NCI-H146 treated with DMSO at 0.1 percent for 48 hours (cell line): ENCODE data around the gene PTCH2.
"Not testable (repeated sequence)": the region's sequence is repeated elsewhere in the genome, so short reads cannot be mapped to it uniquely, and the experiment has no call there.

Experiments
- DNase-seq: peaks from one replicate; lab custom pipeline; 2025; ENCODE audit not compliant: unreplicated experiment; lab: John Stamatoyannopoulos, UW

The PTCH2 gene

GRCh38 chr1:44846985-44847384 is 3.9 kb upstream of the PTCH2 start:
- no peak for DNase-seq

- no peak for DNase-seq
Observed at GRCh38 chr1:44842486-44842861, 579 bp downstream of the PTCH2 start.

- no peak for DNase-seq
Observed at GRCh38 chr1:44839576-44839975, 3.5 kb downstream of the PTCH2 start.

GRCh38 chr1:44838294-44838693 is 4.8 kb downstream of the PTCH2 start:
- DNase-seq = not testable (repeated sequence)

GRCh38 chr1:44835738-44836675 is 7.0 kb downstream of the PTCH2 start:
- peak; percentile 21 for DNase-seq

GRCh38 chr1:44834328-44834727 is 8.7 kb downstream of the PTCH2 start:
- DNase-seq = no peak

- DNase-seq = no peak
Observed at GRCh38 chr1:44832056-44832705, 10.9 kb downstream of the PTCH2 start.

- DNase-seq = no peak
Observed at GRCh38 chr1:44831516-44831915, 11.5 kb downstream of the PTCH2 start.

GRCh38 chr1:44830900-44831304 is 12.2 kb downstream of the PTCH2 start:
- no peak for DNase-seq

GRCh38 chr1:44829506-44830384 is 13.3 kb downstream of the PTCH2 start:
- no peak for DNase-seq

- no peak for DNase-seq
Observed at GRCh38 chr1:44828841-44829440, 14.1 kb downstream of the PTCH2 start.

- no peak for DNase-seq
Observed at GRCh38 chr1:44828003-44828651, 14.9 kb downstream of the PTCH2 start.

- no peak for DNase-seq
Observed at GRCh38 chr1:44827197-44828002, 15.7 kb downstream of the PTCH2 start.

GRCh38 chr1:44826375-44827196 is 16.5 kb downstream of the PTCH2 start:
- no peak for DNase-seq

GRCh38 chr1:44824392-44824791 is 18.7 kb downstream of the PTCH2 start:
- not testable (repeated sequence) for DNase-seq

GRCh38 chr1:44822981-44823451 is 20.0 kb downstream of the PTCH2 start:
- no peak for DNase-seq

- DNase-seq = no peak
Observed at GRCh38 chr1:44822131-44822701, 20.8 kb downstream of the PTCH2 start.

- DNase-seq = no peak
Observed at GRCh38 chr1:44821240-44821715, 21.8 kb downstream of the PTCH2 start.
